Panc1 (cell line): ENCODE results near the gene CFAP58. TPM values are rescaled to one million over a fixed set of nuclear protein-coding genes. Genes with fewer than 3 reads are reported as not detected.
A peak's percentile ranks its signal among the peaks of the same experiment; 100 is the strongest.

Experiments used
- ATAC-seq: fragments of 200-7000 bp; cut with Tn5 transposase; 2 replicates; pipeline ENCODE4 v1.9.1; 2020; ENCODE audit warnings: mild to moderate bottlenecking, moderate library complexity
- BruUV-seq: library from RNA; stranded (reverse); fragments of 400-500 nt; replicated peaks from 2 replicates; lab custom pipeline; 2021; lab: Mats Ljungman, UMichigan
- CTCF ChIA-PET: fragments of 300-600 bp; sonication (Branson Sonifier 250); formaldehyde crosslinking; loops from one replicate; lab custom pipeline; 2022; ENCODE audit warnings: antibody characterized with exemption; lab: Charles Lee
- POLR2A ChIA-PET: fragments of 300-600 bp; sonication (Branson Sonifier 250); formaldehyde crosslinking; loops from one replicate; lab custom pipeline; 2022; ENCODE audit warnings: antibody characterized with exemption; lab: Charles Lee
- DNase-seq: peaks from one replicate; pipeline ENCODE4 v3.0.0-alpha.2; 2010; ENCODE audit warnings: low read depth, low spot score
- H3K27ac ChIP-seq: 2 replicates; pipeline ENCODE4 v1.5.1; 2011; ENCODE audit warnings: mild to moderate bottlenecking, low read length, inconsistent platforms
- H3K27me3 ChIP-seq: fragments of 200-500 bp; sonication (Bioruptor generic); 2 replicates; pipeline ENCODE4 v1.6.0; 2014; ENCODE audit warnings: low read length, inconsistent platforms; ENCODE audit not compliant: control insufficient read depth, insufficient read depth
- H3K36me3 ChIP-seq: fragments of 200-500 bp; sonication (Bioruptor generic); 2 replicates; pipeline ENCODE4 v1.5.1; 2014; ENCODE audit warnings: inconsistent platforms, mild to moderate bottlenecking, low read length, moderate library complexity; ENCODE audit not compliant: control insufficient read depth, insufficient read depth
- H3K4me1 ChIP-seq: 2 replicates; pipeline ENCODE4 v1.5.1; 2011; ENCODE audit warnings: inconsistent platforms, mild to moderate bottlenecking, low read length, moderate library complexity; ENCODE audit not compliant: control insufficient read depth, insufficient read depth
- H3K4me3 ChIP-seq, 2 experiments: 2 replicates each; pipeline ENCODE4 v1.5.1; 2011 to 2012; ENCODE audit warnings: low read depth in 2 of 2, low read length in 2 of 2, mild to moderate bottlenecking in 2 of 2, inconsistent platforms in 1 of 2, moderate library complexity in 1 of 2
- H3K9me3 ChIP-seq: fragments of 200-500 bp; sonication (Bioruptor generic); 2 replicates; pipeline ENCODE4 v1.5.1; 2014; ENCODE audit warnings: low read depth, mild to moderate bottlenecking, inconsistent platforms, low read length, moderate library complexity; ENCODE audit not compliant: control insufficient read depth, insufficient read depth
- CTCF ChIP-seq: fragments of 450-650 bp; IDR thresholded peaks from 2 replicates; pipeline ENCODE4 v1.5.1; 2017; ENCODE audit warnings: mild to moderate bottlenecking
- POLR2AphosphoS5 ChIP-seq: IDR thresholded peaks from 2 replicates; pipeline ENCODE4 v1.6.1; 2012; ENCODE audit warnings: mild to moderate bottlenecking, low read depth, low read length, moderate library complexity
- REST ChIP-seq, 2 experiments: IDR thresholded peaks; 2 replicates each; pipeline ENCODE4 v1.6.1; 2011 to 2012; ENCODE audit warnings: low read depth in 2 of 2, control low read depth in 1 of 2, low read length in 1 of 2, mild to moderate bottlenecking in 1 of 2, moderate library complexity in 1 of 2; ENCODE audit not compliant: insufficient read depth in 1 of 2
- SIN3A ChIP-seq: IDR thresholded peaks from 2 replicates; pipeline ENCODE4 v1.6.1; 2012; ENCODE audit warnings: low read depth, mild to moderate bottlenecking, low read length, moderate library complexity, borderline replicate concordance; ENCODE audit not compliant: insufficient read depth
- TCF7L2 ChIP-seq: IDR thresholded peaks from 2 replicates; pipeline ENCODE4 v1.6.1; 2011; ENCODE audit warnings: mild to moderate bottlenecking, low read depth, low read length, inconsistent platforms
- in situ Hi-C: cut with HindIII; loops from 2 replicates; pipeline ENCODE4 v1.10.0; 2016; ENCODE audit warnings: low sequenced_read_pairs, low pct_unique_long_range_greater_than_20kb
- intact Hi-C: fragments of 100-400 bp; cut with micrococcal nuclease; formaldehyde crosslinking; loops from one replicate; pipeline ENCODE4 v1.10.0; 2022; ENCODE audit not compliant: unreplicated experiment
- total RNA-seq: library from RNA; stranded (reverse); gene quantifications from one replicate; pipeline ENCODE4 v1.2.1, GENCODE V29; 2021; ENCODE audit not compliant: unreplicated experiment

Gene CFAP58
- total RNA-seq, 1 experiment from 2014 or later = 2.0 TPM

- DNase-seq (no peak), ATAC-seq (no peak)
- BruUV-seq = no TSS peak
- H3K36me3 ChIP-seq = peaks cover 18% of the 10 kb centered on the region
- POLR2A ChIA-PET = no interaction called here
- no peak overlapping the region for H3K4me3 ChIP-seq
- no peak for TF ChIP-seq TCF7L2
- no peak for TF ChIP-seq POLR2AphosphoS5
- TF ChIP-seq REST (IDR thresholded peaks at IDR 0.05; ENCODE audit: insufficient read depth in 1 of 2, low read depth in 2 of 2, low read length in 1 of 2) = no peak
- no peak for TF ChIP-seq SIN3A
- TF ChIP-seq CTCF = no peak
- intact Hi-C loops (no loop called here), in situ Hi-C loops (no loop called here)
- no peaks in the 10 kb centered on the region for H3K9me3 ChIP-seq
- H3K4me1 ChIP-seq = peaks cover 49% of the 10 kb centered on the region
- 0 out of 2 replicates have a peak overlapping the region, but pooled peaks have one; percentile 40 for H3K27ac ChIP-seq
- CTCF ChIA-PET = no interaction called here
- H3K27me3 ChIP-seq = no peaks in the 10 kb centered on the region
Measured at GRCh38 chr10:104316321-104317099, 37.1 kb upstream of the CFAP58 start.

GRCh38 chr10:104317269-104317710 is 36.3 kb upstream of the CFAP58 start:
- ChIA-PET POLR2A (interaction anchor here (0.6 kb wide), 1 partner anchor 36 kb away, joined by 3 read pairs; the partner anchor contains the start of gene CFAP58), CTCF (no interaction called here)
- Histone ChIP-seq H3K27me3 (no peaks in the 10 kb centered on the region), H3K9me3 (no peaks in the 10 kb centered on the region), H3K27ac (peak overlapping the region; percentile 72), H3K36me3 (peaks cover 16% of the 10 kb centered on the region), H3K4me3 (no peak overlapping the region), H3K4me1 (peaks cover 49% of the 10 kb centered on the region)
- no peak for DNase-seq
- ATAC-seq = no peak
- TF ChIP-seq REST (IDR thresholded peaks at IDR 0.05; ENCODE audit: insufficient read depth in 1 of 2, low read depth in 2 of 2, low read length in 1 of 2) (no peak), POLR2AphosphoS5 (no peak), SIN3A (no peak), TCF7L2 (no peak), CTCF (no peak)
- intact Hi-C loops = no loop called here
- in situ Hi-C loops = no loop called here
- no TSS peak for BruUV-seq
